Hepatic stellate cell (primary cell): ENCODE data around the gene ZNF134.

Experiments
- DNase-seq: peaks from one replicate; pipeline ENCODE4 v3.0.0; 2011; ENCODE audit warnings: low spot score

Gene ZNF134

GRCh38 chr19:57613941-57614743 lies at the start of gene ZNF134:
Gene ZNF134 (plus strand): TSS chr19:57614242. CDS start chr19:57619469, 5,227 bp downstream.
- DNase-seq = peak; percentile 95

- DNase-seq = no peak
These were observed 47.4 kb upstream of the ZNF134 start for GRCh38 chr19:57566396-57567265.

DNA sequence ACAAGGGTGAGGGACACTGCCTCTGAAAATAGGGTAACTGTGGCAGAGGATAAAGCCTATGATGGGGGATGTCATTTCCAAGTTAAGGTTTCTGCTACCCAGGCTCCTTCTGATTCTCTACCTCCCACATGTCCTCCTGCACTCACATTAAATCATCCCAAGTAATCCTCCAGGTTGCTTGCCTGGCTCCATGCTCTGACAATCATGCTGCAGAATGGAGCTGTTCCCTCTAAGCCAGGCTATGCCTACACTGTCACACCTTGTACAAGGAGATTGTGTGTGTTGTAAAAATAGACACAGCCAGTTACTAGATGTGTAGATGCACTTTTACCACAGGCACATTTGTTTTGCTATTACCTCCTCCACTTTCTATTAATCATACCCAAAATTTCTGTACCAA lies 43.3 kb upstream of the ZNF134 start:
- no peak for DNase-seq

- no peak for DNase-seq
These were observed 41.6 kb upstream of the ZNF134 start for GRCh38 chr19:57572415-57572947.

DNA sequence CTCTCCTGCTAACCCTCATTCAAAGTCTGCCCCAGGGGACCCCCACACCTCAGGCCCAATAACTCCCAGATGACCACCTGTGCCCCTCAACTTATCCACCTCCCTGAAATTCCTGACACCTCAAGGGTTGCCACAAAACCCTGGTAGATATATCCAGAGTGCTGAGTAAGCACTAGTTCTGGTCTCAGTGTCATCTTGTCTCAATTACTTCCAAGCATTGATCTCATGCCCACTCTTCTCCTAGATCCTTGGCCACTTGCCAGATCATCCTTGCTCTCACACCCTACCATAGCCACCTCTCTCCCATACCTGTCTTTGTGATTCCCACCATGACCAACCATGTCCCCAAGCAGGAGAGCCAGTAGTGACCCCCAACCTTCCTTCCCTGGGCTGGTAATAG lies 37.4 kb upstream of the ZNF134 start:
- no peak for DNase-seq

DNA sequence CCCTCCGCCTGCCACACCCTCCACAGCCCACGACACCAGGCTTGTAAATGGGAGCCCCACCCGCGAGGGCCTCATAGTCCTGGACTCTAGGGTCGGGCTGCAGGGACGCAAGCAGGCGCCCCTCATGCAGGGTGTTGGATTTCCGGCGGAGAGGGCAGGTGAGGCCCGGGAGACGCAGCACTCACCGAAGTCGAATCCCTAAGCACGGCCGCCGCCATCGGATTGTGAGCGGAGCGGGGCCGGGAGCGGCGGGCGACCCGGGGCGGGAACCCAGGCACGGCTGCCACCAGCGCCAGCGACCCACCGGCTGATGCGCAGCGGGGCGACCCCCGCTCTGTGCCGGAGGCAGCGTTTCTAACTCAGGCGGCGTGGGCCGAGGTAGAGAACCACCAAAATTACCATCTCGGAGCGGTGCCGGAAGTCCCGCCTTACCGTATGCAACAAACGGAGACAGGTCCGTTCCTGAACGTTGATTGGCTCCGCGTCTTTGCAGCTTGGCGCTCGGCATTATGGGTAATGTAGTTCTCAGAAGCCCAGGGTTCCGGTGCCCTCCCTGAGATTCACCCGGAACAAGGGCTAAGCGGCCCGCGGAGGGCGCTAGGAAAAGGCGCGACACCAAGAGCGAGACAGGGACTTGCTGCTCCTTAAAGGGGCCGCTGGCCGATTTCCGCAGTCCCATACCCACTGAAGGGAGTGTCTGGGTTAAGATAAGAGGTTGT lies 35.4 kb upstream of the ZNF134 start, which contains the start of gene ZNF416:
Gene ZNF416 (minus strand): TSS at position 425 of the 719 bp plus-strand sequence. CDS start 207 bp downstream, at position 218.
- peak; percentile 98 for DNase-seq

DNA sequence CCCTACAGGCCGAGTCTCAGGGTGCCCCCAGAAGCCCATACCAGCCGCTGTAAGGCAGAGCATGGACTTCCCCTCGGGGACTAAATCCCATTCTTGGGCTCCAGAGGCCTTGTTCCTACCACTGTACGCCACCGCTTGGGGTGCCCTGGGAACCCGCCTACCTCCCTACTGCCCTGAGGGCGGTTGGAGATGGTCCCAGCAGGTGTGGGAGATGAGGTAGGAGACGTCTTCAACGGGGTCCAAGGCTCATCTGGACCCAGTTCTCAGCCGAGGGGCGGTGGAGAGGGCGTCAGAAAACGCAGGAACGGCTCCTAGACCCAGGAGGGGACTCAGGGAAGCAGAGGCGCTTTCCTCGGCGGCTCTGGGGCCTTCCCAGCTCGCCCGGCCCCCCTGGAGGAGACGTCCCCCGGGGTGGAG lies 30.9 kb upstream of the ZNF134 start:
- DNase-seq = no peak

DNA sequence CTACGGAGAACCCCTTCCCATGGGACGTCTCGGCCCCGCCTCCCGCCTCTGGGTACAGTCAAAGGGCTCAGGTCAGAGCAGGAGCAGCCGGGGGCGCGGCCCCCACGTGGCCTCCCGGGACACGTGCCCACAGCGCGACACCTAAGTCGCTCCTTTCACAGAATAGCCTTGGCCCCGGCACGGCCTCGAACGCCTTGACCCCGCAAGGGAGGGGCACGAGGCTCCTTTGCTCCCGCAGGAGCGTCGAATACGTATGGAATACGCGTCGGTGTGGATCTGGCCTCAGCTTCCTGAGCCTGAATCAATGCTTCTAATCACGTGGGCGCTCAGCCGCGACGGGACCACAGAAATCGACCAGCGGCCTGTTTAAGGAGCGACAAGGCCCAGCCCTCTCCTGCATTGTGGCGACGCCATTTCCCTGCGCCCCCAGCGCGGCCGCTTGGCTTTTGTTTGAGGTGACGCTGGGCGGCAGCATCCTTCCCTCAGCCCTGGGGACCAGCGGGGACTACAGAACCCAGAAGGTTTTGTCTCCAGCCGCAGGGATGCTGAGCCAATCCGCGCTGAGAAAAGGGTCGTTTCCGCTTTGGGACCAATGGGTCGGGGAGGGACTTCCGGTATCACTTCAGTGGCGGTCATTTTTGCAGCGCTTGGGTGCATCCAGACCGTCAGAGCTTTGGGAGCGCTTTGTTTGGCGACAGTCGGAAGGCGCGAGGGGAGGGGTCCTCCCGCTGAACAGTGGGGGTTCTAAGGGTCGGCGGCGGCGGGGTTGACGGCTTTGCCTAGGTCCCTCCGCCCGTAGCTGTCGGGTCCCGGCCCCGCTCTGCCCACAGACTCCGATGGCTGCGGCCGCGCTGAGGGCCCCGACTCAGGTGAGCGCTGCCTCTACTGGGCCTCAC lies 30.3 kb upstream of the ZNF134 start, which contains the start of gene ZIK1:
Gene ZIK1 (plus strand): TSS at position 625 of the 896 bp plus-strand sequence. CDS start 212 bp downstream, at position 837.
- DNase-seq = peak; percentile 99

DNA sequence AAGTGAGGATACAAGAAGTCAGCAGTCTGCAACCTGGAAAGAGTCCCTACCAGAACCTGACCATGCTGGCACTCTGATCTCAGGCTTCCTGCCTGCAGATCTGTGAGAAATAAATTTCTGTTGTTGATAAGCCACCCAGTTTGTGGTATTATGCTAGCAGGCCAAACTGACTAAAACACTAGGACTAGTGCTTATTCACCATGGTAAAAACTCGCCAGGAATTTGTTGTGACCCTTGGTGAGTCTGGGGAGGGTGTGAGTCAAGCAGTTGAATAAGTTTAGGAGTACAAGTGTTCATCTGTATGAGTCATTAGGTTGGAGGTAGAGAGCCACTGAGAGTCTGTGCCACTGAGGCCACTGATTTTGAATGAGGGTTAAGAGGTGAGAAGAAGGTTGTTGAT lies 26.5 kb upstream of the ZNF134 start:
- peak; percentile 65 for DNase-seq

- no peak for DNase-seq
These were observed 14.7 kb upstream of the ZNF134 start for GRCh38 chr19:57599377-57599760.

DNA sequence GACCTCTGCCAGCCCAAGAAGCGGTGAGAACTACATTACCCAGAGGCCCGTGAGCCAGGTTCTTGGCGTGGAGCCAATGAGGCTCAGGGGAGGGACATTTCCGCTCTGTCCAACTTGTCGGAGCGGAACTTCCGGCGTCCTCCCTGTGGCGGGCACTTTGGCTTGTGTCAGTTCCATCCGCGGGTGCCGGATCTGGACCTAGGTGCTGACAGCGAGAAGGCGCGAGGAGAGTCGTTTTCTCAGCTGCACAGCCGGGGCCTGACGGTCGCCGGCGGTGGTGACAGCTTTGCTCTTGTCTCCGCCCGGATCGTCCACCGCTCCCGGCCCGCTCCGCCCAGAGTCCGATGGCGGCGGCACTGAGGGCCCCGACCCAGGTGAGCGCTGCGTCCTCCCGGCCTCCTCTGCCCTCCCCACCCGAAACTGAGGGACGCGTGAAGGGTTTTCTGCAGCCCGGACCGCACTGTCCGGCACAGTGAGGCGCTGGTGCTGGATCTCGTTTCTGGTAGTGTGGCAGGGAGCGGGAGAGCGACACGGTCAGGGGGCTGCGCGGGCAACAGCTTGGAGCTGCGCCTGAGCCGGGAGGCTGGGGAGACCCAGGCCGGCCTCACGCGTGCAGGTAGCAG lies 14.2 kb upstream of the ZNF134 start, which contains the start of gene ZNF530:
Gene ZNF530 (plus strand): TSS at position 125 of the 623 bp plus-strand sequence. CDS start 4,461 bp downstream, outside the sequence.
- DNase-seq = peak; percentile 89

GRCh38 chr19:57606931-57607330 lies 7.1 kb upstream of the ZNF134 start:
- no peak for DNase-seq

DNA sequence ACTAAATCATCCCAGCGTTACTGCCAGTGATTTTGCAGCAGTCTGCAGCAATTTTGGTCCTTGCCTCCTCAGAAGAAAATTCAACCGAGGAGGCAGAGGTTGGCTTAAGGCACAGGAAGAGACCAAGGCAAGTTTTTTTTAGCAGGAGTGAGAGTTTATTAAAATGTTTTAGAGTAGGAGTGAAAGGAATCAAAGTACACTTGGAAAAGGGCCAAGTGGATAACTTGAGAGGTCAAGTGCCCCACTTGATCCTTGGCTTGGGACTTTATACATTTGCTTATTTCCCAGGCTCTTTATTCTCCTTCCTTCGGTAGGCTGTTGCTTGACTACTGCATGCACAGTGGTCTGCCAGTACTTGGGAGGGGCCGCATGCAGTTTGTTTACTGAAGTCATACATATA lies 2.9 kb upstream of the ZNF134 start:
- DNase-seq = no peak

DNA sequence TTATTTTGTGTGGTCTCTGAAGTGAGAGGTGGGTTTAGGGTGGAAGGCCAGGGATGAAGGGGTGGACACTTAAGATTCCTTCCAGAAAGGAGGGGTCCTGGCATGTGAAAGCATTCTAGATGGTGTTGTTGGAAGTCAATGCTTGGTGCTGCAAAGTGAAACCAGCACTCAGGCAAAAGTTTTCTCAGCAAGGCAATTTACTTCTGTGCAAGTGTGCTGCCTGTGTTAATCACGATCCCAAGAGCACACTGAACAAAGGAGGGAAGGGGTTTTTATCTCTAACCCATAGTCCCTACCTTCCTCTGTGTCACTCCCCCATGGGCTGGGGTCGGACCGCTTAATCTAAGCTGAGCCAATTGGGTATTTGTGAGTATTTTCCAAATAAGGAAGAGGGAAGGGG lies 1.3 kb downstream of the ZNF134 start:
- no peak for DNase-seq

GRCh38 chr19:57620673-57621348 lies 6.8 kb downstream of the ZNF134 start:
- DNase-seq = no peak

- no peak for DNase-seq
These were observed 9.0 kb downstream of the ZNF134 start for GRCh38 chr19:57623091-57623490.

- peak; percentile 95 for DNase-seq
These were observed 19.2 kb downstream of the ZNF134 start, which contains the start of gene ZNF211 for GRCh38 chr19:57632987-57633831. Gene ZNF211 (plus strand): TSS chr19:57633168. CDS start chr19:57633347, 179 bp downstream.

DNA sequence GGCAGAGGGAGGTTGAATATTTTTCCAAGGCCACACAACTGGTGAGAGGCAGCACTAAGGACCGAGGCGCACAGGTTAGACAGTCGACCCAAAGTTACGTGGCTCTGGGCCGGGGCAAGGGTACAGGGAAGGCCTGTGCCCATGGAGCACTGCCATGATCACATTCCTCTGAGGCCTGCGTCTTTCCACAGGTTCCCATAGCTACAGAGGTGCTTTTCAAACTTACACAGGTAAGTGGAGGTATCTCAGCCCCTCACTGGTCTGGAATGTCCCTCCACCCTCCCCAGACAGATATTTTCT lies 19.7 kb downstream of the ZNF134 start:
- no peak for DNase-seq

DNA sequence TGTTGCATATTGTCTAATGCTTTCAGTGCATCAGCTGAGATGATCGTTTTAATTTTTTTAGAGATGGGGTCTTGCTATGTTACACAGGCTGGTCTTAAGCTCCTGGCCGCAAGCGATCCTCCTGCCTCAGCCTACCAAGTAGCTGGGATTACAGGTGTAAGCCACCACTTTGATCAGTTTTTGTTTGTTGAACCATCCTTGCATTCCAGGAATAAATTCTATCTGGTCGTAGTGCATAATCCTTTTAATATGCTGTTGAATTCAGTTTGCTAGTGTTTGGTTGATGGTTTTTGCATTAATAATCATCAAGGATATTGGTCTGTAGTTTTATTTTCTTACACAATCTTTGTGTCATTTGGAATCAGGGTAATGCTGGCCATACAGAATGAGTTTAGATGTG lies 23.3 kb downstream of the ZNF134 start:
- no peak for DNase-seq
